ENCODE results near the gene DCTN2. TPM values are rescaled to one million over a fixed set of nuclear protein-coding genes. Genes with fewer than 3 reads are reported as not detected.

Gene DCTN2
- total and polyA plus RNA-seq, 2 donors (not counting 3 experiments of a cell fraction or from before 2014, with no cell fraction given), result 146 to 161 TPM

DNA sequence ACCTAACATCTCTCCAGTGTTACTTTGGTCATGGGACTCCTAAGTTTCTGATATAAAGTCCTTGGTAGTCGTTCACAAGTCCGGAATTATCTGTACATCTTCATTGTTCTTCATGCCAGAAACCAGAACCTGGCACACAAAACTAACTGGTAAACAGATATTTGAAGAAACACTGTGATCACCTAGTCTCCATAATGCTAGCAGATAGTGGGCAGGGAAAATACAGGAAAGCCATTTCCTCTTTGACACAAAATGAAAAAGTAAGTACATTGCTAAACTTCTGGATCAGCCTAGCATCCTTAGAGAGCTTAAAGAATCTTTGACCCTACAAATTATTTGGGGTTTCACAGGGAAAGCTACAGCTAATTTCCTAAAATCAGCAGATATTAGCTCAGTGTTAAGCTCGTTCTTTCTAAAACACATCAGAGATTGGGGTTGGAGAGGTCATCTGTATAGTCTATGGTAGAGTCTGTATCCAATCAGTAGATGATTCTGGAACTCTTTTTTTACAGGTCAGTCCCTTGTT lies 31.5 kb downstream of the DCTN2 start:
- Histone ChIP-seq H3K9me1 (replicated peaks; ENCODE audit: control insufficient read depth, extremely low read depth, insufficient read depth, low read length) (no peaks in the 10 kb centered on the region), H3K4me3 (replicated peaks in 1 of 3; ENCODE audit: insufficient read depth in 1 of 3, low read depth in 1 of 3, low read length in 3 of 3) (no peak overlapping the region), H3K79me2 (ENCODE audit: control insufficient read depth, insufficient read depth, low read length) (peaks cover 23% of the 10 kb centered on the region), H3K4me1 (ENCODE audit: control insufficient read depth, extremely low read depth, insufficient read depth, low read length) (peaks cover 23% of the 10 kb centered on the region), H3K9ac (replicated peaks; ENCODE audit: extremely low read depth, insufficient read depth, low read length) (no peak overlapping the region), H3K36me3 (ENCODE audit: control insufficient read depth in 2 of 2, extremely low read depth in 1 of 2, insufficient read depth in 2 of 2, low read length in 2 of 2) (peaks cover 33 to 45% of the 10 kb centered on the region in 2 experiments), H3K9me3 (replicated peaks; ENCODE audit: control insufficient read depth, insufficient read depth, low read length) (no peaks in the 10 kb centered on the region), H3K27me3 (ENCODE audit: control insufficient read depth in 2 of 2, insufficient read depth in 2 of 2, low read length in 2 of 2) (no peaks in the 10 kb centered on the region), H2AFZ (ENCODE audit: low read depth, low read length) (no peak overlapping the region), H3K27ac (ENCODE audit: insufficient read depth, low read depth, low read length) (no peak overlapping the region), H4K20me1 (replicated peaks; ENCODE audit: control insufficient read depth, extremely low read depth, insufficient read depth, low read length) (no peaks in the 10 kb centered on the region), H3K4me2 (ENCODE audit: insufficient read depth, low read length) (no peak overlapping the region)
- intact Hi-C loops (cut with micrococcal nuclease) (no loop called here), dilution Hi-C loops (cut with MboI; ENCODE audit: extremely low pct_ligation_motif_present, low sequenced_read_pairs) (no loop called here)
- FAIRE-seq (no peak), DNase-seq (ENCODE audit: low read depth, low spot score) (no peak)
- no peak for TF ChIP-seq MYC (IDR thresholded peaks at IDR 0.05; ENCODE audit: low read depth, low read length)
- TF ChIP-seq FOS (IDR thresholded peaks at IDR 0.05; ENCODE audit: borderline replicate concordance, insufficient read depth, low read length), result no peak
- no peak for TF ChIP-seq EZH2 (IDR thresholded peaks at IDR 0.05; ENCODE audit: borderline replicate concordance, low read depth, low read length, severe bottlenecking)
- TF ChIP-seq, protein P1, sequence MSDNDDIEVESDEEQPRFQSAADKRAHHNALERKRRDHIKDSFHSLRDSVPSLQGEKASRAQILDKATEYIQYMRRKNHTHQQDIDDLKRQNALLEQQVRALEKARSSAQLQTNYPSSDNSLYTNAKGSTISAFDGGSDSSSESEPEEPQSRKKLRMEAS (IDR thresholded peaks at IDR 0.05; ENCODE audit: insufficient read depth, insufficient read length), result no peak
- TF ChIP-seq POLR2AphosphoS5 (IDR thresholded peaks at IDR 0.05; ENCODE audit: insufficient read depth, low read depth, low read length), result no peak
- no peak for TF ChIP-seq GATA2 (IDR thresholded peaks at IDR 0.05; ENCODE audit: insufficient read depth, insufficient read length, low read depth, low read length)
- no peak for TF ChIP-seq JUN (IDR thresholded peaks at IDR 0.05; ENCODE audit: borderline replicate concordance, insufficient read depth, insufficient read length, low read depth)
- BruUV-seq (replicated peaks), result no TSS peak
- ChIA-PET POLR2A (interaction anchor here (1.0 kb wide), 1 partner anchor 21 kb away, joined by 10 read pairs; no protein-coding TSS in a partner anchor), CTCF (no interaction called here)

All from endothelial cell of umbilical vein (primary cell).